Activated CD4-positive, alpha-beta memory T cell treated with anti-CD3 and anti-CD28 coated beads for 36 hours (primary cell): Measurements from ENCODE around the gene TAF1C. TPM values are rescaled to one million over a fixed set of nuclear protein-coding genes. Genes with fewer than 3 reads are reported as not detected.

ENCODE experiments used
- CTCF ChIA-PET: fragments of 350-600 bp; sonication (Branson Sonifier 250); formaldehyde crosslinking; loops from one replicate; lab custom pipeline; 2021; ENCODE audit warnings: antibody characterized with exemption, inconsistent platforms; lab: Charles Lee
- POLR2A ChIA-PET: fragments of 350-600 bp; sonication (Branson Sonifier 250); formaldehyde crosslinking; loops from one replicate; lab custom pipeline; 2021; ENCODE audit warnings: antibody characterized with exemption; lab: Charles Lee
- DNase-seq: peaks from one replicate; pipeline ENCODE4 v3.0.0-alpha.2; 2020
- H3K27ac Mint-ChIP-seq: one replicate; pipeline ENCODE4 v1.8.0; 2021; ENCODE audit warnings: mixed read lengths
- H3K27me3 Mint-ChIP-seq: one replicate; pipeline ENCODE4 v1.8.0; 2021; ENCODE audit warnings: mixed read lengths
- H3K36me3 Mint-ChIP-seq: one replicate; pipeline ENCODE4 v1.8.0; 2021; ENCODE audit warnings: mixed read lengths
- H3K4me1 Mint-ChIP-seq: one replicate; pipeline ENCODE4 v1.8.0; 2021; ENCODE audit warnings: low read depth, mixed read lengths
- H3K4me3 Mint-ChIP-seq: one replicate; pipeline ENCODE4 v1.8.0; 2021; ENCODE audit warnings: mild to moderate bottlenecking, mixed read lengths
- H3K9me3 Mint-ChIP-seq: one replicate; pipeline ENCODE4 v1.8.0; 2021; ENCODE audit warnings: mixed read lengths
- intact Hi-C: fragments of 100-400 bp; cut with micrococcal nuclease; formaldehyde crosslinking; loops from one replicate; pipeline ENCODE4 v1.15.1; 2023
- total RNA-seq, 2 experiments: library from RNA; stranded (reverse); gene quantifications; one replicate each; pipeline ENCODE4 v1.2.3, GENCODE V29; 2021

Gene TAF1C
- total RNA-seq, 2 experiments from 2014 or later: 44.7 to 48.1 TPM

DNA sequence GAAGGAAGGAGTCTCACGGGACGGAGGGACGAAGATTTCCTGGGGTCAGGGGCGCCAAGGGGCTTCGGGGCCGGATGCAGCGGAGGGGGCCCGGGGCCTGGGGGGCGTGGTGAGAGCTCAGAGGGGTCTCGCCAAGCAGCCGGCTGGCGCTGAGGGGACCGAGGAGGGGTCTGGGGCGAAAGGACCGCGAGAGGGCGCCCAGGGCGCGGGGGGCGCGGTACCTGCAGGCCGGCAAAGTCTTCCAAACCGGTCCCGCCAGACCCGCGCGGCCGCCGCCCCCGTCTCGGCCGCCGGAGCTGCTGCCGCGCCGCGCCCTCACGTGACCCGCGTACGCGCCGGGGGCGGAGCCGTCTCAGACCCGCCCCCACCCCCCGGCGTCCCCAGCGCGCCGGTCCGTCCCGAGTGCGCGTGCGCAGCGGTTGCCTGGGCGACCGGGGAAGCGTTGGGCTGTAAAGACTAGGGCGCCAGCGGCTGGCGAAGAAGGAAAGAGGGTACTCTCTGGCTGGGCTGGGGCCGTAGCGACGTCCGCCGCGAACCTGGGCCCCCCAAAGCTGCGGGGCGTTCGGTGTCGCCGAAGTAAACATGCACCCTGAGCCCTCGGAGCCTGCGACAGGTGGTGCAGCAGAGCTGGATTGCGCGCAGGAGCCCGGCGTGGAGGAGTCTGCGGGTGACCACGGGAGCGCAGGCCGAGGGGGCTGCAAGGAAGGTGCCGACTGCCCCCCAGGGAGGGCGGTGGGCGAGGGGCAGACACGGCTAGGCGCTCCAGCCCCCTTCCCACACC is 41.8 kb downstream of the TAF1C start, which contains the start of the genes DNAAF1 and HSDL1:
DNAAF1 (plus strand) TSS at position 450 of the 781 bp plus-strand sequence; CDS start at position 583, 133 bp downstream.
HSDL1 (minus strand) TSS at position 319 of the 781 bp plus-strand sequence. CDS start 13,856 bp downstream, outside the sequence.
- peak; percentile 95 for DNase-seq
- CTCF ChIA-PET: interaction anchor here (0.7 to 2.6 kb wide), 4 partner anchors 10 to 42 kb away, joined by 3 to 9 read pairs (median 7); partner anchors contain the start of genes MBTPS1 and TAF1C
- Mint-ChIP-seq H3K4me1 (peaks cover 11% of the 10 kb centered on the region), H3K9me3 (no peaks in the 10 kb centered on the region), H3K27me3 (no peaks in the 10 kb centered on the region), H3K4me3 (peak within 1 kb of the TSS; percentile 93), H3K36me3 (no peaks in the 10 kb centered on the region), H3K27ac (peak within 1 kb of the TSS; percentile 76)
- intact Hi-C loops: loop anchor here (1.0 to 2.0 kb wide), 2 partner anchors 29 to 30 kb away; partner anchors contain the start of gene MBTPS1
- POLR2A ChIA-PET: interaction anchor here (2.5 kb wide), 1 partner anchor 28 kb away, joined by 23 read pairs; the partner anchor contains the start of gene MBTPS1

- Mint-ChIP-seq H3K9me3 (no peaks in the 10 kb centered on the region), H3K4me3 (peak overlapping the region; percentile 93), H3K27me3 (no peaks in the 10 kb centered on the region), H3K27ac (peak overlapping the region; percentile 76), H3K4me1 (peaks cover 17% of the 10 kb centered on the region), H3K36me3 (no peaks in the 10 kb centered on the region)
- intact Hi-C loops: loop anchor here (2.0 kb wide), 1 partner anchor 30 kb away; no protein-coding TSS in a partner anchor
- ChIA-PET CTCF (interaction anchor here (1.0 to 2.6 kb wide), 3 partner anchors 9 to 43 kb away, joined by 6 to 9 read pairs (median 8); partner anchors contain the start of genes MBTPS1 and TAF1C), POLR2A (interaction anchor here (0.6 to 2.5 kb wide), 2 partner anchors 27 to 33 kb away, joined by 5 to 23 read pairs; partner anchors contain the start of gene MBTPS1)
- peak; percentile 66 for DNase-seq
Observed at GRCh38 chr16:84144209-84144858, 42.5 kb downstream of the TAF1C start.

DNA sequence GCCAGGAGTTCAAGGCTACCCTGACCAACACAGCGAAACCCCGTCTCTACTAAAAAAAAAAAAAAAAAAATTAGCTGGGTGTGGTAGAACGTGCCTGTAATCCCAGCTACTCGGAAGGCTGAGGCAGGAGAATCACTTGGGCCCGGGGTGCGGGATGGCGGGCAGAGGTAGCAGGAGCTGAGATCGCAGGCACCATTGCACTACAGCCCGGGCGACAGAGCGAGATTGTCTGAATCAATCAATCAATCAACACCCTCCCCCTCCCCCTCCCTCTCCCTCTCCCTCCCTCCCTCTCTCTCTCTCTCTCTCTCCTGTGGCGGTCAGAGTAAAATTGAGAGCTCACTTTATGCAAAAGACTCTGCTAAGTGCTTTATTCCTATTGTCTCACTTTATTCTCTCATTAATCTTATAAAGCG is 43.1 kb downstream of the TAF1C start:
- peaks cover 22% of the 10 kb centered on the region for H3K4me1 Mint-ChIP-seq
- H3K4me3 Mint-ChIP-seq: peak overlapping the region; percentile 93
- CTCF ChIA-PET: interaction anchor here (0.7 to 2.6 kb wide), 2 partner anchors 27 to 43 kb away, joined by 3 to 9 read pairs; partner anchors contain the start of genes MBTPS1 and TAF1C
- no peaks in the 10 kb centered on the region for H3K27me3 Mint-ChIP-seq
- H3K9me3 Mint-ChIP-seq: no peaks in the 10 kb centered on the region
- DNase-seq: no peak
- peak overlapping the region; percentile 76 for H3K27ac Mint-ChIP-seq
- intact Hi-C loops: loop anchor here (2.0 kb wide), 1 partner anchor 31 kb away; no protein-coding TSS in a partner anchor
- H3K36me3 Mint-ChIP-seq: no peaks in the 10 kb centered on the region
- POLR2A ChIA-PET: interaction anchor here (0.6 kb wide), 1 partner anchor 34 kb away, joined by 5 read pairs; no protein-coding TSS in a partner anchor

GRCh38 chr16:84143081-84143480 is 43.8 kb downstream of the TAF1C start:
- H3K4me3 Mint-ChIP-seq: no peak overlapping the region
- no peak overlapping the region for H3K27ac Mint-ChIP-seq
- H3K27me3 Mint-ChIP-seq: no peaks in the 10 kb centered on the region
- ChIA-PET POLR2A (no interaction called here), CTCF (interaction anchor here (0.7 to 2.6 kb wide), 3 partner anchors 26 to 44 kb away, joined by 3 to 9 read pairs (median 7); partner anchors contain the start of genes MBTPS1 and TAF1C)
- no peaks in the 10 kb centered on the region for H3K9me3 Mint-ChIP-seq
- peaks cover 28% of the 10 kb centered on the region for H3K4me1 Mint-ChIP-seq
- intact Hi-C loops: no loop called here
- H3K36me3 Mint-ChIP-seq: no peaks in the 10 kb centered on the region
- DNase-seq: no peak

DNA sequence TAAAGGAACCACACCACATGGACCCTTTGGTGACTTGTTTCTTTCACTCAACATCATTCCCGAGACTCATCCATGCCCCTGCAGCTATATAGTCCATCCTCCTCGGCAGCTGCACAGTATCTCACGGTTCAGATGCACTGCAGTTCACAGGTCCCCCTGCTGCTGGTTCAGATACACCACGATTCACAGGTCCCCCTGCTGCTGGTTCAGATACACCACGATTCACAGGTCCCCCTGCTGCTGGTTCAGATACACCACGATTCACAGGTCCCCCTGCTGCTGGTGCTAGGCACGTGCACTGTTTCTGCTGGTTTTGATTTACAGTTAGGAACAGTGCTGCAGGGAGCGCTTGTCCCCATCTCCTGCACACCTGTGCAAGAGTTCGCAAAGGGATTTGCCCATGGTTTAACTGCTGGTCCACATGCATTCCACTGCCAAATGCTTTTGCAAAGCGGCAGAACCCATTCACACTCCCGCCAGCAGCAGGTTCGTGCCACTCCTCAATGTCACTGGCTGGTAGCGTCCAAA is 45.6 kb downstream of the TAF1C start:
- Mint-ChIP-seq H3K27me3 (no peaks in the 10 kb centered on the region), H3K9me3 (no peaks in the 10 kb centered on the region), H3K36me3 (no peaks in the 10 kb centered on the region), H3K27ac (no peak overlapping the region), H3K4me3 (no peak overlapping the region), H3K4me1 (peaks cover 43% of the 10 kb centered on the region)
- POLR2A ChIA-PET: no interaction called here
- intact Hi-C loops: loop anchor here (2.0 kb wide), 1 partner anchor 56 kb away; no protein-coding TSS in a partner anchor
- DNase-seq: no peak
- CTCF ChIA-PET: interaction anchor here (1.4 to 1.5 kb wide), 2 partner anchors 24 to 57 kb away, joined by 3 read pairs; partner anchors contain the start of gene MBTPS1

DNA sequence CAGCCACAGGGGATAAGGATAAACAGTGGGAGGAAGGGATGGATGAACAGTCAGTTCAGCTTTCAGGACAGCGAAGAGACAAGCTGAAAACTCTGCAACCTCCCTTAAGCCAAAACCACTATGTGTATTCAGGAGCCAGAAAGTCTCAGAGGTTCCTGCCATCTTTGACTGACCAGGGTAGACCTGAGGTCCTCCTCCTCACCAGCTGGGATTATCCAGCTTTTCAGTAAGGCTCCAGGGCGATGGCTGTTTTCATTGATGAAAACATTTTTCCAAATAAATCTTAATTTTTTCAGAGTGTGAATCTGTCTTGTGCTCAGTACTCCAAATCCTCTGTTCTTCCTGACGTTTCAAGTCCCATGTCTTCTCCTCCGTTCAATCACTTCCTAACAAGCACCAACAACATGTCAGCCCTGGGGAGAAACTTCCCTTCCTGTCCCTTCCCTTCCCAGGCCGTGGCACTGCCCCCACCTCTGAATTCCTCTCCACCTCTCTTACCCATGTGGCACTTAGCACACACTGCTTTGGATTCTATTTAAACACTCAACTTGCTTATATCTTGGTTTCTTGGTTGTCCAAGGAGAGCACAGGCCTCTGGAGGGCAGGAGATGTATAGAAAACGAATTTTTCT is 47.1 kb downstream of the TAF1C start:
- H3K27me3 Mint-ChIP-seq: no peaks in the 10 kb centered on the region
- intact Hi-C loops: loop anchor here (2.0 to 5.0 kb wide), 2 partner anchors 42 to 55 kb away; no protein-coding TSS in a partner anchor
- H3K9me3 Mint-ChIP-seq: no peaks in the 10 kb centered on the region
- H3K4me1 Mint-ChIP-seq: peaks cover 43% of the 10 kb centered on the region
- ChIA-PET CTCF (interaction anchor here (1.0 to 1.6 kb wide), 2 partner anchors 47 to 51 kb away, joined by 3 to 5 read pairs; partner anchors contain the start of gene TAF1C), POLR2A (interaction anchor here (0.9 to 1.0 kb wide), 2 partner anchors 12 to 27 kb away, joined by 3 read pairs; no protein-coding TSS in a partner anchor)
- no peak for DNase-seq
- no peak overlapping the region for H3K4me3 Mint-ChIP-seq
- H3K36me3 Mint-ChIP-seq: no peaks in the 10 kb centered on the region
- H3K27ac Mint-ChIP-seq: no peak overlapping the region

GRCh38 chr16:84138824-84139627 is 47.8 kb downstream of the TAF1C start:
- Mint-ChIP-seq H3K9me3 (no peaks in the 10 kb centered on the region), H3K27ac (peak overlapping the region; percentile 3), H3K27me3 (no peaks in the 10 kb centered on the region), H3K4me1 (peaks cover 41% of the 10 kb centered on the region), H3K36me3 (no peaks in the 10 kb centered on the region), H3K4me3 (peak overlapping the region; percentile 7)
- ChIA-PET CTCF (interaction anchor here (1.0 to 2.1 kb wide), 5 partner anchors 38 to 54 kb away, joined by 3 to 5 read pairs (median 3); partner anchors contain the start of gene TAF1C), POLR2A (interaction anchor here (0.9 to 1.0 kb wide), 2 partner anchors 12 to 28 kb away, joined by 3 read pairs; no protein-coding TSS in a partner anchor)
- peak; percentile 63 for DNase-seq
- intact Hi-C loops: loop anchor here (5.0 kb wide), 1 partner anchor 42 kb away; no protein-coding TSS in a partner anchor

DNA sequence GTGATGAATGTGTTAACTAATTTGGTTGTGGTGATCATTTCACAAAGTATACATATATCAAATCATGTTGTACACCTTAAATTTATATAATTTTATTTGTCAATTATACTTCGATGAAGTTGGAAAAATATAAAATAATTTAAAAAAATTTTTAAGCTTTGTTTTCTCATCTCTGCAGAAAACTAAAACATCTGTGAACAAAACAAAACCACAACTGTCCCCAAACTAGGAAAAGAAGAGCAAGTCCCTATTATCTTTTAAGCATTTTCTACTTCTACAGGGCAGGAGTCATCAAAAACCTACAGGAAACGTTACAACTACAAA is 48.4 kb downstream of the TAF1C start:
- CTCF ChIA-PET: interaction anchor here (0.7 to 2.1 kb wide), 5 partner anchors 8 to 54 kb away, joined by 3 to 4 read pairs (median 3); no protein-coding TSS in a partner anchor
- H3K4me1 Mint-ChIP-seq: peaks cover 39% of the 10 kb centered on the region

GRCh38 chr16:84137769-84138357 is 49.0 kb downstream of the TAF1C start:
- Mint-ChIP-seq H3K36me3 (no peaks in the 10 kb centered on the region), H3K9me3 (no peaks in the 10 kb centered on the region), H3K4me1 (peaks cover 34% of the 10 kb centered on the region), H3K27me3 (no peaks in the 10 kb centered on the region), H3K27ac (no peak overlapping the region), H3K4me3 (no peak overlapping the region)
- no peak for DNase-seq
- POLR2A ChIA-PET: no interaction called here
- intact Hi-C loops: loop anchor here (5.0 kb wide), 1 partner anchor 41 kb away; no protein-coding TSS in a partner anchor
- CTCF ChIA-PET: interaction anchor here (0.7 to 2.1 kb wide), 6 partner anchors 9 to 53 kb away, joined by 3 to 5 read pairs (median 3); partner anchors contain the start of gene MBTPS1

More for the DNA sequence above, 48.4 kb downstream of the TAF1C start:
- Mint-ChIP-seq H3K36me3 (no peaks in the 10 kb centered on the region), H3K27ac (peak overlapping the region; percentile 3), H3K4me3 (no peak overlapping the region), H3K9me3 (no peaks in the 10 kb centered on the region), H3K27me3 (no peaks in the 10 kb centered on the region)
- no peak for DNase-seq
- POLR2A ChIA-PET: no interaction called here
- intact Hi-C loops: loop anchor here (5.0 kb wide), 1 partner anchor 41 kb away; no protein-coding TSS in a partner anchor
